HG03103 (cell line): Measurements from ENCODE around the gene EIF3B.
"Not testable (repeated sequence)": the region's sequence is repeated elsewhere in the genome, so short reads cannot be mapped to it uniquely, and the experiment has no call there.

Experiments
- ATAC-seq: cut with Tn5 transposase; IDR thresholded peaks from one replicate; pipeline ENCODE4 v1.9.1; 2021; ENCODE audit warnings: low read depth; ENCODE audit not compliant: unreplicated experiment

Gene EIF3B

DNA sequence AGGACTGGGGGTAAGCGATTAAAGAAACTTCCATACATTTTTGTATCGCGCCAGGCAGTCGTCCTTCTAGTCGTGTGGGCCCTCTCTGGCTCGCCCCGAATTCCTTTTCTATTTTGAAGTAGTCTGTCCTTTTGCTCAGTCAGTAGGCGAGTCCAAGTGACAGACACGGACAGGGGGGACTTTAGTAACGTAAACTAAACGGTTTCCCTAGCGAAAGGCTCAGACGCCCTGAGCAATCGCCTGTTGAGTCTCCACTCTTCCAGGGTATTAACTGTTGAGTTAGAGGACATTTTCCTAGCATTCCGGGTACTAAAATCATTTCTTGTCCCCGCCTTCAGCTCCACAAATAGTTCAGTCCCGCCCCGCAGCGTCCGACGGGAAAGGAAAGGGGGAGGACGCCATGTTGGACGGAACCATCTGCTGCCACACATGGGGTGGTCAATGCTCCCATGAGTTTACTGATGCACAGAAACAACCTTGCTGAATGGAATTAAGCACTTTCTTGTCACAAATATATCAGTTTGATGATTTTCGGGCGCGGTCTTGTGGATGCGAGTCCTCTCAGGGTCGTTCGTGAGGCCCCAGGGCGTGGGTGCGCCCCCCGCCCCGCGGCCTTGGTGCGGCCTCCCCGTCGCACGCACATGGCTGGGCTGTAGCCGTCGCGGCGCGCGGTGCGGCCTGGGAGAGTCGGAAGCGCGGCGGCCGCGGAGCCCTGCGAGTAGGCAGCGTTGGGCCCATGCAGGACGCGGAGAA, at the start of gene EIF3B:
Gene EIF3B, plus strand, starts transcription at position 642 of the 753 bp plus-strand sequence. Its CDS starts 95 bp downstream, at position 737.
- ATAC-seq = peak; percentile 80

GRCh38 chr7:2305258-2305657, 49.4 kb upstream of the EIF3B start:
- not testable (repeated sequence) for ATAC-seq

DNA sequence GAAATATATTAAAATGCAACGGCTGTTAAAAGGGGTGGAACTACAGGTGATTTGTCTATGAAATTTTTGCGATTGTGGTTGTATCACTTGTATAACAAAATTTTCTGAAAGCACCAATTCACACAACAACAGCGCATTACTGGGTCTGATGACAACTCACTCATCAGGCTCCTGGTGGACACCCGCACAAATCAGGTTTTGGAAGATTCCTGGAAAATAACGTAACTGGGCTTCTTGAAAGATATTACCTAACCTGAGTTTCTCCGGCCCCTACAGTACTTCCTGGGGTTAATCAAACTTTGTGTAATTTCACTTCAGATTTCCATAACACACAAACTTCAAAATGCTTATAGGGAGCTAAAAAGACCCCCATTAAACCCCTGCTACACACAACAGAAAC, 47.9 kb upstream of the EIF3B start:
- ATAC-seq = no peak

DNA sequence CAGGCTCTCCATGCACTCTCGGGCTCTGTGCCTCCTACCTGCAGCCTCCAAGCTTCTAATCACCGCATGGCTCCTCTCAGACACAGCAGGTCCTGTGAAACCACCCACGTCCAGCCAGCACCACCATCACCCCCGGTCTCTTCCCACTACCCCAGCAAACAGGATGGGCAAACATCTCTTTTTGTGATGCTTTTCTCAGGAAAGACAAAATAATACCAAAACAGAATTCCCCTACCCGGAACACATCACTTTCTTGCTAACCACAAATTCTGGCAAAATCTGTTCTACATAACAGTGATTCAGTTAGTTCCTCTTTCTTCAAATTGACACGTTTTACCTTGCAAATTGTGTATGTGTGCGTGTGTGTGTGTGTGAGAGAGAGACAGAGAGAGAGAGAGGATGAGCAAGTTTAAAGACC, 46.9 kb upstream of the EIF3B start:
- ATAC-seq = no peak

- no peak for ATAC-seq
Measured at GRCh38 chr7:2309889-2310331, 44.7 kb upstream of the EIF3B start.

GRCh38 chr7:2312267-2312929, 42.2 kb upstream of the EIF3B start:
- no peak for ATAC-seq

DNA sequence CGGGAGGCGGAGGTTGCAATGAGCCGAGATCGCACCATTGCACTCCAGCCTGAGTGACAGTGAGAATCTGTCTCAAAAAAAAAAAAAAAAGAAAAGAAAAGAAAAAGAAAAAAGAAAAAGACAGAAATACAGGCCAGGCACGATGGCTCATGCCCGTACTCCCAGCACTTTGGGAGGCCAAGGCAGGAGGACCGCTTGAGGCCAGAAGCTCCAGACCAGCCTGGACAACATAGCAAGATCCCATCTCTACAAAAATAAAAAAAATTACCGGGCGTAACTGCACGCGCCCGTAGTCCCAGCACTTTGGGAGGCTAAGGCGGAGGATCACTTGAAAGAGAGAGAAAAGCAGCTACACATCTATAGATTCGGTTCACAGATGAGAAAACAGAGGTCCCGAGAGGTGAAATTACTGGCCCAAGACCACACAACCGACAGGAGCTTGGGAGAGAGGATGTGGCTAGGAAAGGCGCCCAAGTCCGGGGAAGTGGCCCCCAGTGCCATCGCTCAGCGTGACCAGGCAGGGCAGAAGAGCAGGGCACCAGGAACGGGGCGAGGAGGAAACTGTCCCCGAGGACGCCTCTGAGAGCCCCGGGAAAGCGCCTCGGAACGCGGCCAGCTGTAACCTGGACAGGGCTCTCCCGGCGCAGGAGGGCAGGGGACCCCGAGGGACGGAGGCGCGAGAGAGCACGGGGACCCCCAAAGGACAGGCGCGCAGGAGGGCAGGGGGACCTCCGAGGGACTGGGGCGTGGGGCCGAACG, 41.0 kb upstream of the EIF3B start:
- ATAC-seq = peak; percentile 6

GRCh38 chr7:2314209-2314955, 40.2 kb upstream of the EIF3B start, which contains the start of gene SNX8:
Gene SNX8 (minus strand): TSS chr7:2314441. CDS start chr7:2314421, 20 bp downstream.
- ATAC-seq = peak; percentile 63

GRCh38 chr7:2314956-2315530, 39.6 kb upstream of the EIF3B start:
- not testable (repeated sequence) for ATAC-seq

DNA sequence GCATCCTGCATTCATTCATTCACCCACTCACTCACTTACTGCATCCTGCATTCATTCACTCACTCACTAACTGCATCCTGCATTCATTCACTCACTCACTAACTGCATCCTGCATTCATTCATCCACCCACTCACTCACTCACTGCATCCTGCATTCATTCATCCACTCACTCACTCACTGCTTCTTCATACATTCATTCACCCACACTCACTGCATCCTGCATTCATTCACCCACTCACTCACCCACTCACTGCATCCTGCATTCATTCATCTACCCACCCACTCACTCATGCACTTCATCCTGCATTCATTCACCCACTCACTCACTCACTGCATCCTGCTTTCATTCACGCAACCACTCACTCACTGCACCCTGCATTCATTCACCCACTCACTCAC, 38.8 kb upstream of the EIF3B start:
- ATAC-seq = no peak

- no peak for ATAC-seq
Measured at GRCh38 chr7:2316578-2316977, 38.0 kb upstream of the EIF3B start.

GRCh38 chr7:2317556-2318293, 36.9 kb upstream of the EIF3B start:
- ATAC-seq = no peak

DNA sequence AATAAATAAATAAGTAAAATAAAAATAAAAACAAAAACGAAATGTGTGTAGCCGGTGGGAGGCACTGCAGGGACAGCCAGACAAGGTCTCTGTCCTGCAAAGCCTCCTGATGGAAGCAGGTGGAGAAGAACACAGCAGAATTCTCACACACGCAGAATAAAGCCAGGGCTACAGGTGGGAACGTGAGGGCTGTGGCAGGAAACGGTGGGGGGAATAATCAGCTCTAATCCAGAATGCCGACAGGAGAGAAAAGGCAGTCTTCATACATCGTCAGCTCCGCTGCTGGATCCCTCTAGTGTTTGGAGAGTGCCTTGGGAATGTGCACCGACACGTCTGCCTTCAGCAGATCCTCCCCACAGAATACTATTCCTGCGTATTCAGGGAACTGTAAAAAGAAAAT, 33.6 kb upstream of the EIF3B start:
- ATAC-seq = no peak

GRCh38 chr7:2325162-2325561, 29.5 kb upstream of the EIF3B start:
- ATAC-seq = no peak

- ATAC-seq = no peak
Measured at GRCh38 chr7:2326951-2327350, 27.7 kb upstream of the EIF3B start.

DNA sequence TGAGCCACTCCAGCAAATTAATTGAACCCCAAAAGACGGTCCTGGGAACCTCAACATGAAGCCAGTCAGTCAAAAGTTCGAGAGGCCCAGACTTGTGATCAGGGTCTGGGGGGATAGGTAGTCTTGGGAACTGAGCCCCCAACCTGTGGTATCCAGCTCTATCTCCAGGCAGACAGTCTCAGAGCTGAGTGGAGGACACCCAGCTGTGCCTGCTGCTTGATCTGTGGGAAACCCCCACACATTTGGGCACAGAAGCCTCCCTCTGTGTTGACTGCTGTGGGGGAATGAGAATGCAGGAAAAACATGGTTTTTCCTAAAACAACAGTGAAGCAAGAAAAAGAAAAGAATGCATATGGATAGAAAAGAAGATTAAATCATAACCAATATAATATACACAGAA, 24.1 kb upstream of the EIF3B start:
- ATAC-seq = no peak

- ATAC-seq = no peak
Measured at GRCh38 chr7:2331707-2332106, 22.9 kb upstream of the EIF3B start.

GRCh38 chr7:2332606-2333231, 21.9 kb upstream of the EIF3B start:
- ATAC-seq = not testable (repeated sequence)
